Esophagus muscularis mucosa (tissue), 3 donors: ENCODE measurements around the gene SIAE.

ENCODE experiments used
- POLR2A ChIP-seq: fragments of 450-650 bp; IDR thresholded peaks from one replicate; pipeline ENCODE4 v1.6.1; 2017; ENCODE audit warnings: antibody characterized with exemption, moderate library complexity, mild to moderate bottlenecking, low read depth
- POLR2AphosphoS5 ChIP-seq, 2 donors: sonication (generic); formaldehyde crosslinking; IDR thresholded peaks; one replicate each; pipeline ENCODE4 v1.6.1; 2017; ENCODE audit warnings: antibody characterized with exemption in 2 of 2
- TF ChIP-seq, protein P1 (sequence below), 3 experiments: fragments of 200-600 bp in 2 of 3; fragments of 450-650 bp in 1 of 3; sonication (generic) in 2 of 3; IDR thresholded peaks; one replicate each; pipeline ENCODE4 v1.5.1; 2017 to 2019; ENCODE audit warnings: antibody characterized with exemption in 3 of 3, mild to moderate bottlenecking in 2 of 3, moderate library complexity in 1 of 3

DNA sequence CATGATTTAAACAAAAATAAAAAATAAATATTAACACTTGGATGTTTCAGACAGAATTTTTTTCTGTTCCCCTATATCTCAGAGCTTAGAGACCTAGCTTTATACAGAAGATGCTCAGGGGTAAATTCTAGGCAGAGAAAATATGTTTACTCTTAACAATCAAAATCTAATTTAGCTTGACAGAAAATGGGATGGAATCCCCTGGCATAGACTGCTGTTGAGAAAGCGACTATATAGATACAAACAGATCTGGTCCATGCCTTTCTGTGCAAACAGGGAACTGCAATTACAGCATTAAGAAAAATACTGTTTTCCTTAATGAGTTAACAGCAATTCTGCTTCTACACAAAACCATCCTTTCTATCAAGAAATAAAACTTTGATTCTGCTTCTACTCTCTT, 14.6 kb downstream of the SIAE start:
- TF ChIP-seq, protein P1, sequence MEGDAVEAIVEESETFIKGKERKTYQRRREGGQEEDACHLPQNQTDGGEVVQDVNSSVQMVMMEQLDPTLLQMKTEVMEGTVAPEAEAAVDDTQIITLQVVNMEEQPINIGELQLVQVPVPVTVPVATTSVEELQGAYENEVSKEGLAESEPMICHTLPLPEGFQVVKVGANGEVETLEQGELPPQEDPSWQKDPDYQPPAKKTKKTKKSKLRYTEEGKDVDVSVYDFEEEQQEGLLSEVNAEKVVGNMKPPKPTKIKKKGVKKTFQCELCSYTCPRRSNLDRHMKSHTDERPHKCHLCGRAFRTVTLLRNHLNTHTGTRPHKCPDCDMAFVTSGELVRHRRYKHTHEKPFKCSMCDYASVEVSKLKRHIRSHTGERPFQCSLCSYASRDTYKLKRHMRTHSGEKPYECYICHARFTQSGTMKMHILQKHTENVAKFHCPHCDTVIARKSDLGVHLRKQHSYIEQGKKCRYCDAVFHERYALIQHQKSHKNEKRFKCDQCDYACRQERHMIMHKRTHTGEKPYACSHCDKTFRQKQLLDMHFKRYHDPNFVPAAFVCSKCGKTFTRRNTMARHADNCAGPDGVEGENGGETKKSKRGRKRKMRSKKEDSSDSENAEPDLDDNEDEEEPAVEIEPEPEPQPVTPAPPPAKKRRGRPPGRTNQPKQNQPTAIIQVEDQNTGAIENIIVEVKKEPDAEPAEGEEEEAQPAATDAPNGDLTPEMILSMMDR (IDR thresholded peaks at IDR 0.05), result no peak
- no peak for TF ChIP-seq POLR2A
- no peak for TF ChIP-seq POLR2AphosphoS5 (IDR thresholded peaks at IDR 0.05)
